ENCODE measurements around the gene RPS19BP1. TPM values are rescaled to one million over a fixed set of nuclear protein-coding genes. Genes with fewer than 3 reads are reported as not detected.
A peak's percentile ranks its signal among the peaks of the same experiment; 100 is the strongest.

Gene RPS19BP1
- total RNA-seq, 1 donor from 2014 or later = 27.7 TPM

- Mint-ChIP-seq H3K4me1 (peaks cover 13% of the 10 kb centered on the region), H3K27me3 (ENCODE audit: insufficient read depth, low read depth) (peaks cover 9% of the 10 kb centered on the region), H3K4me3 (no peak overlapping the region), H3K27ac (no peak overlapping the region), H3K36me3 (peaks cover 4% of the 10 kb centered on the region), H3K9me3 (no peaks in the 10 kb centered on the region)
- Histone ChIP-seq H3K4me1 (peaks cover 4% of the 10 kb centered on the region), H3K27ac (no peak overlapping the region), H3K36me3 (no peaks in the 10 kb centered on the region), H3K79me2 (ENCODE audit: low read depth) (no peaks in the 10 kb centered on the region), H3K4me2 (no peak overlapping the region), H3F3A (ENCODE audit: low read depth) (peaks cover 13% of the 10 kb centered on the region), H4K20me1 (ENCODE audit: low read depth) (peaks cover 5% of the 10 kb centered on the region), H3K27me3 (peaks cover 6% of the 10 kb centered on the region), H3K9ac (no peak overlapping the region), H3K9me3 (ENCODE audit: low read depth) (no peaks in the 10 kb centered on the region), H3K4me3 (no peak overlapping the region), H2AFZ (replicated peaks) (no peak overlapping the region)
- DNase-seq (ENCODE audit: low spot score) = no peak
- TF ChIP-seq EZH2 (IDR thresholded peaks at IDR 0.05) (no peak), EZH2phosphoT487 (IDR thresholded peaks at IDR 0.05) (no peak), CTCF (IDR thresholded peaks at IDR 0.05) (no peak)
These were observed 40.9 kb downstream of the RPS19BP1 start for GRCh38 chr22:39491696-39492095.

- H3K4me3 ChIP-seq = no peak overlapping the region
- H3F3A ChIP-seq (ENCODE audit: low read depth) = peaks cover 7% of the 10 kb centered on the region
- H3K27me3 Mint-ChIP-seq (ENCODE audit: insufficient read depth, low read depth) = peaks cover 9% of the 10 kb centered on the region
- H3K9me3 ChIP-seq (ENCODE audit: low read depth) = no peaks in the 10 kb centered on the region
- H3K27ac Mint-ChIP-seq = no peak overlapping the region
- H3K9me3 Mint-ChIP-seq = no peaks in the 10 kb centered on the region
- H3K36me3 ChIP-seq = no peaks in the 10 kb centered on the region
- DNase-seq (ENCODE audit: low spot score) = no peak
- peaks cover 5% of the 10 kb centered on the region for H4K20me1 ChIP-seq (ENCODE audit: low read depth)
- H3K4me1 Mint-ChIP-seq = peaks cover 7% of the 10 kb centered on the region
- H3K27me3 ChIP-seq = peaks cover 5% of the 10 kb centered on the region
- no peak overlapping the region for H3K27ac ChIP-seq
- H3K36me3 Mint-ChIP-seq = peaks cover 4% of the 10 kb centered on the region
- no peak overlapping the region for H2AFZ ChIP-seq (replicated peaks)
- no peak for TF ChIP-seq CTCF (IDR thresholded peaks at IDR 0.05)
- TF ChIP-seq EZH2 (IDR thresholded peaks at IDR 0.05) = no peak
- TF ChIP-seq EZH2phosphoT487 (IDR thresholded peaks at IDR 0.05) = no peak
- peaks cover 2% of the 10 kb centered on the region for H3K4me1 ChIP-seq
- H3K4me2 ChIP-seq = no peak overlapping the region
- H3K9ac ChIP-seq = no peak overlapping the region
- no peak overlapping the region for H3K4me3 Mint-ChIP-seq
- no peaks in the 10 kb centered on the region for H3K79me2 ChIP-seq (ENCODE audit: low read depth)
These were observed 41.4 kb downstream of the RPS19BP1 start for GRCh38 chr22:39490966-39491680.

DNA sequence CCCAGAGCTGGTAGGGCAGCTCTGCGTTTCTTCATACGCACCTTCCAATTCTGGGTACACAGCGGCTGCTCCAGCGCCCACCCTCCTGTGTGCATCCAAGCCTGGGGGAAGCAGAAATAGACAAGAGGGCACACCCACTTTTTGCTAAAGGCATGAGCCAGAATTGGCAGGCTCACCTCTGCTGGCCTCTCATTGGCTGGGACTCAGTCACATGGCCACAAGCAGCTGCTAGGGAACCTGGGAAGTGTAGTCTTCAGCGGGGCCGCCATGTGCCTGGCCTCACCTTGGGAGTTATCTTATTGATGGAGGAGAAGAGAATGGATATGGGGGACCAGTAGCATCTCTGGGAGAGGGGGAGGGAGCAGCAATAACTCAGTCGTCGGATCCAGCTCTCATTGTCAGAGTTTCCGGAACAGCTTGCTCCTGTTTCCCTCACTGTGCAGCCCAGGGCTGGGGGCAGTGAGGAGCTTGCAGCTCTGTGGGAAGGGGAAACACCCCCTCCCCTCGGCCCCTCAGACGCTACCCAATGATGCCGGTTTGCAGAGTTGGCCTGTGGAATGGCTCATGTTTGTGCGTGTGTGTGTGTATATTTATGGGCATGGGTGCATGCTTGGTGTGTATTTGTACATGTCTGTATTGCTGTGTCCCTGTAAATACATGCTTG is 42.3 kb downstream of the RPS19BP1 start:
- peak overlapping the region; percentile 56 for H3K4me2 ChIP-seq
- H4K20me1 ChIP-seq (ENCODE audit: low read depth) = peaks cover 5% of the 10 kb centered on the region
- H3K27me3 ChIP-seq = peaks cover 5% of the 10 kb centered on the region
- Mint-ChIP-seq H3K27ac (peak overlapping the region; percentile 10), H3K9me3 (no peaks in the 10 kb centered on the region), H3K4me3 (peak overlapping the region; percentile 15), H3K27me3 (ENCODE audit: insufficient read depth, low read depth) (peaks cover 9% of the 10 kb centered on the region), H3K4me1 (peaks cover 5% of the 10 kb centered on the region), H3K36me3 (peaks cover 4% of the 10 kb centered on the region)
- DNase-seq (ENCODE audit: low spot score) = peak; percentile 89
- TF ChIP-seq EZH2 (IDR thresholded peaks at IDR 0.05) = no peak
- no peak for TF ChIP-seq EZH2phosphoT487 (IDR thresholded peaks at IDR 0.05)
- TF ChIP-seq CTCF (IDR thresholded peaks at IDR 0.05) = no peak
- no peaks in the 10 kb centered on the region for H3K36me3 ChIP-seq
- no peaks in the 10 kb centered on the region for H3K9me3 ChIP-seq (ENCODE audit: low read depth)
- H3K27ac ChIP-seq = no peak overlapping the region
- no peak overlapping the region for H2AFZ ChIP-seq (replicated peaks)
- no peak overlapping the region for H3K9ac ChIP-seq
- H3K4me3 ChIP-seq = no peak overlapping the region
- H3K4me1 ChIP-seq = no peaks in the 10 kb centered on the region
- H3F3A ChIP-seq (ENCODE audit: low read depth) = no peaks in the 10 kb centered on the region
- no peaks in the 10 kb centered on the region for H3K79me2 ChIP-seq (ENCODE audit: low read depth)
